ENCODE results near the gene UBALD1. TPM values are rescaled to one million over a fixed set of nuclear protein-coding genes. Genes with fewer than 3 reads are reported as not detected.

The UBALD1 gene
- polyA plus RNA-seq, 1 donor = 23.4 TPM

Other genes starting within 250 kb of the UBALD1 start
- gene VASN, start 243.0 kb downstream of the UBALD1 start, polyA plus RNA-seq (ENCODE audit: insufficient read length) = 13.7 TPM
- 19.4 TPM for gene CORO7, start 198.3 kb downstream of the UBALD1 start, polyA plus RNA-seq (ENCODE audit: insufficient read length)
- gene DNAJA3, start 189.0 kb downstream of the UBALD1 start, polyA plus RNA-seq (ENCODE audit: insufficient read length) = 29.6 TPM
- gene NMRAL1, start 140.3 kb downstream of the UBALD1 start, polyA plus RNA-seq (ENCODE audit: insufficient read length) = 13.2 TPM
- gene HMOX2, start 138.5 kb downstream of the UBALD1 start, polyA plus RNA-seq (ENCODE audit: insufficient read length) = 36.2 TPM
- gene CDIP1, start 76.1 kb downstream of the UBALD1 start, polyA plus RNA-seq (ENCODE audit: insufficient read length) = 46.2 TPM
- gene C16orf96, start 58.5 kb downstream of the UBALD1 start, polyA plus RNA-seq (ENCODE audit: insufficient read length) = 0.73 TPM
- gene MGRN1, start 9.9 kb upstream of the UBALD1 start, polyA plus RNA-seq (ENCODE audit: insufficient read length) = 35.5 TPM
- gene NUDT16L1, start 78.7 kb upstream of the UBALD1 start, polyA plus RNA-seq (ENCODE audit: insufficient read length) = 23.3 TPM
- gene ANKS3, start 119.4 kb upstream of the UBALD1 start, polyA plus RNA-seq (ENCODE audit: insufficient read length) = 16.0 TPM
- gene DNAAF8, start 119.6 kb upstream of the UBALD1 start, polyA plus RNA-seq (ENCODE audit: insufficient read length) = 0.63 TPM
- 8.7 TPM for gene ZNF500, start 152.3 kb upstream of the UBALD1 start, polyA plus RNA-seq (ENCODE audit: insufficient read length)
- not detected for gene SEPTIN12, start 173.5 kb upstream of the UBALD1 start, polyA plus RNA-seq (ENCODE audit: insufficient read length)
- gene SMIM22, start 180.5 kb upstream of the UBALD1 start, polyA plus RNA-seq (ENCODE audit: insufficient read length) = not detected
- 13.5 TPM for gene ROGDI, start 187.7 kb upstream of the UBALD1 start, polyA plus RNA-seq (ENCODE audit: insufficient read length)
- gene GLYR1, start 232.4 kb upstream of the UBALD1 start, polyA plus RNA-seq (ENCODE audit: insufficient read length) = 46.8 TPM
- 17.9 TPM for gene UBN1, start 232.6 kb upstream of the UBALD1 start, polyA plus RNA-seq (ENCODE audit: insufficient read length)

Data from forelimb muscle (tissue), 1 donor.